ENCODE measurements around the gene AXL.

DNA sequence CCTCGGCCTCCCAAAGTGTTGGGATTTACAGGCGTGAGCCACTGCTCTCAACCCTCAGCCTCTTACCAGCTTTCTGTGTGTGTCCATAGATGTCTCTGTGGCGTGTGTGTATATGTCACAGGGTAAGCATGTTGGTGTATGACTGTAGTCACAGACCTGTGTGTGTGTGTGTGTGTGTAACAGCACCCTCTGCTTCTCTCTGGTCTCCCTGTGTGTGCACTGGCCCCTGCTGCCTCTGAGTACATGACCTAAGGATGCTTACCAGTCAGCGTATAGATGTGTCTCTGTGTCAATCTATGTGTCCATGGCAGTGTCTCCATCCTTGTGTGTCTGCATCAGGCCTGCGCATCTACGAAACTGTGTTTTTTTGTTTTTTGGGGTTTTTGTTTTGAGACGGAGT lies 5.6 kb downstream of the AXL start:
- TF ChIP-seq, protein P1, sequence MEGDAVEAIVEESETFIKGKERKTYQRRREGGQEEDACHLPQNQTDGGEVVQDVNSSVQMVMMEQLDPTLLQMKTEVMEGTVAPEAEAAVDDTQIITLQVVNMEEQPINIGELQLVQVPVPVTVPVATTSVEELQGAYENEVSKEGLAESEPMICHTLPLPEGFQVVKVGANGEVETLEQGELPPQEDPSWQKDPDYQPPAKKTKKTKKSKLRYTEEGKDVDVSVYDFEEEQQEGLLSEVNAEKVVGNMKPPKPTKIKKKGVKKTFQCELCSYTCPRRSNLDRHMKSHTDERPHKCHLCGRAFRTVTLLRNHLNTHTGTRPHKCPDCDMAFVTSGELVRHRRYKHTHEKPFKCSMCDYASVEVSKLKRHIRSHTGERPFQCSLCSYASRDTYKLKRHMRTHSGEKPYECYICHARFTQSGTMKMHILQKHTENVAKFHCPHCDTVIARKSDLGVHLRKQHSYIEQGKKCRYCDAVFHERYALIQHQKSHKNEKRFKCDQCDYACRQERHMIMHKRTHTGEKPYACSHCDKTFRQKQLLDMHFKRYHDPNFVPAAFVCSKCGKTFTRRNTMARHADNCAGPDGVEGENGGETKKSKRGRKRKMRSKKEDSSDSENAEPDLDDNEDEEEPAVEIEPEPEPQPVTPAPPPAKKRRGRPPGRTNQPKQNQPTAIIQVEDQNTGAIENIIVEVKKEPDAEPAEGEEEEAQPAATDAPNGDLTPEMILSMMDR (IDR thresholded peaks at IDR 0.05): no peak
- no peak for TF ChIP-seq POLR2A (IDR thresholded peaks at IDR 0.05)

Measured in uterus (tissue), 2 donors.